GM12878 (cell line): ENCODE results near the gene CNN2. TPM values are rescaled to one million over a fixed set of nuclear protein-coding genes. Genes with fewer than 3 reads are reported as not detected.

Experiments used
- ATF7 ChIP-seq: fragments of 450-650 bp; IDR thresholded peaks from 2 replicates; pipeline ENCODE4 v1.6.1; 2016; ENCODE audit warnings: low read depth, mild to moderate bottlenecking
- BACH1 ChIP-seq: fragments of 450-650 bp; IDR thresholded peaks from 2 replicates; pipeline ENCODE4 v1.6.1; 2017; ENCODE audit warnings: mild to moderate bottlenecking, borderline replicate concordance
- BHLHE40 ChIP-seq, 2 experiments: fragments of 450-650 bp in 1 of 2; IDR thresholded peaks; 2 replicates each; pipeline ENCODE4 v1.6.1; 2011 to 2017; ENCODE audit warnings: low read depth in 2 of 2, borderline replicate concordance in 1 of 2, improper control_type of control experiment in 1 of 2, low read length in 1 of 2, mild to moderate bottlenecking in 1 of 2
- BMI1 ChIP-seq: fragments of 450-650 bp; IDR thresholded peaks from 2 replicates; pipeline ENCODE4 v1.6.1; 2016; ENCODE audit warnings: mild to moderate bottlenecking, moderate library complexity, borderline replicate concordance
- CBFB ChIP-seq: IDR thresholded peaks from 2 replicates; pipeline ENCODE4 v1.6.1; 2016; ENCODE audit warnings: antibody characterized with exemption, low read depth
- CHD1 ChIP-seq: IDR thresholded peaks from 2 replicates; pipeline ENCODE4 v1.6.1; 2012; ENCODE audit warnings: low read depth, low read length, improper control_type of control experiment
- CREM ChIP-seq: IDR thresholded peaks from 2 replicates; pipeline ENCODE4 v1.6.1; 2014; ENCODE audit warnings: antibody characterized with exemption, low read depth
- IRF4 ChIP-seq: IDR thresholded peaks from 2 replicates; pipeline ENCODE4 v1.6.1; 2011; ENCODE audit warnings: low read depth, low read length
- NFIC ChIP-seq: IDR thresholded peaks from 2 replicates; pipeline ENCODE4 v1.6.1; 2012; ENCODE audit warnings: low read depth, mild to moderate bottlenecking, inconsistent platforms, low read length, moderate library complexity
- RAD21 ChIP-seq: IDR thresholded peaks from 2 replicates; pipeline ENCODE4 v1.6.1; 2011; ENCODE audit warnings: mild to moderate bottlenecking, low read depth, low read length, moderate library complexity; ENCODE audit not compliant: insufficient read depth
- RUNX3 ChIP-seq: IDR thresholded peaks from 2 replicates; pipeline ENCODE4 v1.6.1; 2012; ENCODE audit warnings: low read length, inconsistent platforms
- SREBF2 ChIP-seq: IDR thresholded peaks from 2 replicates; pipeline ENCODE4 v1.6.1; 2012; ENCODE audit warnings: mild to moderate bottlenecking, low read length
- TARDBP ChIP-seq: IDR thresholded peaks from 2 replicates; pipeline ENCODE4 v1.6.1; 2016; ENCODE audit warnings: borderline replicate concordance
- YBX1 ChIP-seq: fragments of 450-650 bp; IDR thresholded peaks from 2 replicates; pipeline ENCODE4 v1.6.1; 2016; ENCODE audit warnings: antibody characterized with exemption
- ZNF274 ChIP-seq: IDR thresholded peaks from one replicate; pipeline ENCODE4 v1.8.0; 2011; ENCODE audit not compliant: insufficient read length, insufficient read depth
- polyA plus RNA-seq, 11 experiments: library from polyadenylated mRNA; depleted of rRNA in 4 of 11; unstranded in 6 of 11; stranded (reverse) in 5 of 11; fragments of >200 nt; fragmentation: Nextera tagmentation in 4 of 11; fragmentation: Illumina TruSeq in 1 of 11; extraction: Ambion mirVana in 4 of 11; extraction: Trizol in 1 of 11; gene quantifications; 1 replicate in 1 of 11; 2 replicates in 10 of 11; pipeline versions ENCODE4 v1.2.1 to v1.2.3, GENCODE V29; 2011 to 2016; ENCODE audit warnings: inconsistent platforms in 2 of 11, missing spikeins in 2 of 11, low read depth in 1 of 11
- total RNA-seq, 4 experiments: library from RNA; depleted of rRNA in 3 of 4; stranded (reverse); fragments of >200 nt in 3 of 4; fragmentation: Illumina TruSeq in 1 of 4; extraction: Trizol in 1 of 4; gene quantifications; 2 replicates each; pipeline versions ENCODE4 v1.2.1 to v1.2.3, GENCODE V29; 2013 to 2021
- TF ChIP-seq, protein P1 (sequence below): IDR thresholded peaks from 2 replicates; pipeline ENCODE4 v1.6.1; 2011; ENCODE audit warnings: mild to moderate bottlenecking, low read depth, low read length, moderate library complexity; ENCODE audit not compliant: insufficient replicate concordance
- TF ChIP-seq, protein P2 (sequence below): fragments of 150-350 bp; IDR thresholded peaks from 2 replicates; pipeline ENCODE4 v1.6.1; 2014; ENCODE audit warnings: mild to moderate bottlenecking, low read depth, low read length
- TF ChIP-seq, protein P3 (sequence below): fragments of 450-650 bp; formaldehyde crosslinking; IDR thresholded peaks from 2 replicates; pipeline ENCODE4 v1.5.0; 2022; ENCODE audit warnings: mild to moderate bottlenecking, missing genetic modification characterization
- TF ChIP-seq, protein P4 (sequence below): fragments of 450-650 bp; IDR thresholded peaks from 2 replicates; pipeline ENCODE4 v1.6.1; 2017; ENCODE audit warnings: mild to moderate bottlenecking, moderate library complexity
- TF ChIP-seq, protein P5 (sequence below): fragments of 450-650 bp; IDR thresholded peaks from 2 replicates; pipeline ENCODE4 v1.6.1; 2017; ENCODE audit warnings: borderline replicate concordance

CNN2 gene
- total and polyA plus RNA-seq, 10 of the 15 experiments (the other 5 are each of a cell fraction or from before 2014, with no cell fraction given), result 34.7 to 311 (median 172) TPM

DNA sequence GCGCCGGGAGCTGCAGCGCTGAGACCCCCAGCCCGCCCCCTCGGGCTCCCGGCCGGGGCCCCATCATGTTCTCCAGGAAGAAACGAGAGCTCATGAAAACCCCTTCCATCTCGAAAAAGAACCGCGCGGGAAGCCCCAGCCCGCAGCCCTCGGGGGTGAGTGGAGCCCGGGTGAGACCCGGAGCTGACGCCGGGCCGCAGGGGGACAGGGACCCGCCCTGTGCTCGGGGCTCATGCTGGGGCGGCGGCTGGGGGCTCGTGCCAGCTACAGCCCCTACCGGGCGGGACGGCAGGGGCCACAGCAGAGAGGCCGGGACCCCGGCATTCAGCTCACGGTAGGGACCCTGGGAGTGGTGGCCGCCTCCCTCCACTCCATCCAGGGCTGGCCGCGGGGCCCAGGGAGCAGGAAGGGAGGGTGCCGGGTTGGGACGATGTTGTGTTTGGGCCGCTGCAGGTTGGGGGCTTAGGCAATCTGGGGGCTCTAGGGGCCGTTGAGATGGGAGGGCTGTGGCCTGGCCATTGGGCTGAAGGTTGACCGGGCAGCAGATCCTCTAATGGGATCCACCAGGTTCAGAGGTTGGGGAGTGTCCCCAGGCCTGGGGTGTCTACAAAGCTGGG lies 41.0 kb downstream of the CNN2 start (continued):
- TF ChIP-seq BACH1, result no peak
- TF ChIP-seq IRF4, result no peak
- TF ChIP-seq, protein P1, sequence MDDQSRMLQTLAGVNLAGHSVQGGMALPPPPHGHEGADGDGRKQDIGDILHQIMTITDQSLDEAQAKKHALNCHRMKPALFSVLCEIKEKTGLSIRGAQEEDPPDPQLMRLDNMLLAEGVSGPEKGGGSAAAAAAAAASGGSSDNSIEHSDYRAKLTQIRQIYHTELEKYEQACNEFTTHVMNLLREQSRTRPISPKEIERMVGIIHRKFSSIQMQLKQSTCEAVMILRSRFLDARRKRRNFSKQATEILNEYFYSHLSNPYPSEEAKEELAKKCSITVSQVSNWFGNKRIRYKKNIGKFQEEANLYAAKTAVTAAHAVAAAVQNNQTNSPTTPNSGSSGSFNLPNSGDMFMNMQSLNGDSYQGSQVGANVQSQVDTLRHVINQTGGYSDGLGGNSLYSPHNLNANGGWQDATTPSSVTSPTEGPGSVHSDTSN, result no peak
- TF ChIP-seq SREBF2, result no peak
- TF ChIP-seq BMI1, result no peak
- TF ChIP-seq, protein P2, sequence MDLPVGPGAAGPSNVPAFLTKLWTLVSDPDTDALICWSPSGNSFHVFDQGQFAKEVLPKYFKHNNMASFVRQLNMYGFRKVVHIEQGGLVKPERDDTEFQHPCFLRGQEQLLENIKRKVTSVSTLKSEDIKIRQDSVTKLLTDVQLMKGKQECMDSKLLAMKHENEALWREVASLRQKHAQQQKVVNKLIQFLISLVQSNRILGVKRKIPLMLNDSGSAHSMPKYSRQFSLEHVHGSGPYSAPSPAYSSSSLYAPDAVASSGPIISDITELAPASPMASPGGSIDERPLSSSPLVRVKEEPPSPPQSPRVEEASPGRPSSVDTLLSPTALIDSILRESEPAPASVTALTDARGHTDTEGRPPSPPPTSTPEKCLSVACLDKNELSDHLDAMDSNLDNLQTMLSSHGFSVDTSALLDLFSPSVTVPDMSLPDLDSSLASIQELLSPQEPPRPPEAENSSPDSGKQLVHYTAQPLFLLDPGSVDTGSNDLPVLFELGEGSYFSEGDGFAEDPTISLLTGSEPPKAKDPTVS, result no peak
- no peak for TF ChIP-seq CHD1
- TF ChIP-seq, protein P3, sequence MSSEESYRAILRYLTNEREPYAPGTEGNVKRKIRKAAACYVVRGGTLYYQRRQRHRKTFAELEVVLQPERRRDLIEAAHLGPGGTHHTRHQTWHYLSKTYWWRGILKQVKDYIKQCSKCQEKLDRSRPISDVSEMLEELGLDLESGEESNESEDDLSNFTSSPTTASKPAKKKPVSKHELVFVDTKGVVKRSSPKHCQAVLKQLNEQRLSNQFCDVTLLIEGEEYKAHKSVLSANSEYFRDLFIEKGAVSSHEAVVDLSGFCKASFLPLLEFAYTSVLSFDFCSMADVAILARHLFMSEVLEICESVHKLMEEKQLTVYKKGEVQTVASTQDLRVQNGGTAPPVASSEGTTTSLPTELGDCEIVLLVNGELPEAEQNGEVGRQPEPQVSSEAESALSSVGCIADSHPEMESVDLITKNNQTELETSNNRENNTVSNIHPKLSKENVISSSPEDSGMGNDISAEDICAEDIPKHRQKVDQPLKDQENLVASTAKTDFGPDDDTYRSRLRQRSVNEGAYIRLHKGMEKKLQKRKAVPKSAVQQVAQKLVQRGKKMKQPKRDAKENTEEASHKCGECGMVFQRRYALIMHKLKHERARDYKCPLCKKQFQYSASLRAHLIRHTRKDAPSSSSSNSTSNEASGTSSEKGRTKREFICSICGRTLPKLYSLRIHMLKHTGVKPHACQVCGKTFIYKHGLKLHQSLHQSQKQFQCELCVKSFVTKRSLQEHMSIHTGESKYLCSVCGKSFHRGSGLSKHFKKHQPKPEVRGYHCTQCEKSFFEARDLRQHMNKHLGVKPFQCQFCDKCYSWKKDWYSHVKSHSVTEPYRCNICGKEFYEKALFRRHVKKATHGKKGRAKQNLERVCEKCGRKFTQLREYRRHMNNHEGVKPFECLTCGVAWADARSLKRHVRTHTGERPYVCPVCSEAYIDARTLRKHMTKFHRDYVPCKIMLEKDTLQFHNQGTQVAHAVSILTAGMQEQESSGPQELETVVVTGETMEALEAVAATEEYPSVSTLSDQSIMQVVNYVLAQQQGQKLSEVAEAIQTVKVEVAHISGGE (CRISPR knock-in tag), result no peak
- TF ChIP-seq RUNX3, result peak; percentile 2; the same call in 1 of the 2 replicates
- TF ChIP-seq NFIC, result no peak
- TF ChIP-seq, protein P4, sequence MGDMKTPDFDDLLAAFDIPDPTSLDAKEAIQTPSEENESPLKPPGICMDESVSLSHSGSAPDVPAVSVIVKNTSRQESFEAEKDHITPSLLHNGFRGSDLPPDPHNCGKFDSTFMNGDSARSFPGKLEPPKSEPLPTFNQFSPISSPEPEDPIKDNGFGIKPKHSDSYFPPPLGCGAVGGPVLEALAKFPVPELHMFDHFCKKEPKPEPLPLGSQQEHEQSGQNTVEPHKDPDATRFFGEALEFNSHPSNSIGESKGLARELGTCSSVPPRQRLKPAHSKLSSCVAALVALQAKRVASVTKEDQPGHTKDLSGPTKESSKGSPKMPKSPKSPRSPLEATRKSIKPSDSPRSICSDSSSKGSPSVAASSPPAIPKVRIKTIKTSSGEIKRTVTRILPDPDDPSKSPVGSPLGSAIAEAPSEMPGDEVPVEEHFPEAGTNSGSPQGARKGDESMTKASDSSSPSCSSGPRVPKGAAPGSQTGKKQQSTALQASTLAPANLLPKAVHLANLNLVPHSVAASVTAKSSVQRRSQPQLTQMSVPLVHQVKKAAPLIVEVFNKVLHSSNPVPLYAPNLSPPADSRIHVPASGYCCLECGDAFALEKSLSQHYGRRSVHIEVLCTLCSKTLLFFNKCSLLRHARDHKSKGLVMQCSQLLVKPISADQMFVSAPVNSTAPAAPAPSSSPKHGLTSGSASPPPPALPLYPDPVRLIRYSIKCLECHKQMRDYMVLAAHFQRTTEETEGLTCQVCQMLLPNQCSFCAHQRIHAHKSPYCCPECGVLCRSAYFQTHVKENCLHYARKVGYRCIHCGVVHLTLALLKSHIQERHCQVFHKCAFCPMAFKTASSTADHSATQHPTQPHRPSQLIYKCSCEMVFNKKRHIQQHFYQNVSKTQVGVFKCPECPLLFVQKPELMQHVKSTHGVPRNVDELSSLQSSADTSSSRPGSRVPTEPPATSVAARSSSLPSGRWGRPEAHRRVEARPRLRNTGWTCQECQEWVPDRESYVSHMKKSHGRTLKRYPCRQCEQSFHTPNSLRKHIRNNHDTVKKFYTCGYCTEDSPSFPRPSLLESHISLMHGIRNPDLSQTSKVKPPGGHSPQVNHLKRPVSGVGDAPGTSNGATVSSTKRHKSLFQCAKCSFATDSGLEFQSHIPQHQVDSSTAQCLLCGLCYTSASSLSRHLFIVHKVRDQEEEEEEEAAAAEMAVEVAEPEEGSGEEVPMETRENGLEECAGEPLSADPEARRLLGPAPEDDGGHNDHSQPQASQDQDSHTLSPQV, result no peak
- TF ChIP-seq CBFB, result no peak
- TF ChIP-seq BHLHE40 (IDR thresholded peaks at IDR 0.05; ENCODE audit: borderline replicate concordance in 1 of 2, low read depth in 2 of 2, low read length in 1 of 2), result no peak
- 0 out of 2 replicates have a peak, but pooled peaks have one; percentile 4 for TF ChIP-seq CREM
- TF ChIP-seq RAD21, result no peak
- TF ChIP-seq, protein P5, sequence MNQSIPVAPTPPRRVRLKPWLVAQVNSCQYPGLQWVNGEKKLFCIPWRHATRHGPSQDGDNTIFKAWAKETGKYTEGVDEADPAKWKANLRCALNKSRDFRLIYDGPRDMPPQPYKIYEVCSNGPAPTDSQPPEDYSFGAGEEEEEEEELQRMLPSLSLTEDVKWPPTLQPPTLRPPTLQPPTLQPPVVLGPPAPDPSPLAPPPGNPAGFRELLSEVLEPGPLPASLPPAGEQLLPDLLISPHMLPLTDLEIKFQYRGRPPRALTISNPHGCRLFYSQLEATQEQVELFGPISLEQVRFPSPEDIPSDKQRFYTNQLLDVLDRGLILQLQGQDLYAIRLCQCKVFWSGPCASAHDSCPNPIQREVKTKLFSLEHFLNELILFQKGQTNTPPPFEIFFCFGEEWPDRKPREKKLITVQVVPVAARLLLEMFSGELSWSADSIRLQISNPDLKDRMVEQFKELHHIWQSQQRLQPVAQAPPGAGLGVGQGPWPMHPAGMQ, result no peak
- no peak for TF ChIP-seq ATF7
- no peak for TF ChIP-seq YBX1
- no peak for TF ChIP-seq ZNF274
- no peak for TF ChIP-seq TARDBP
